Amygdala (tissue), 56 donors: ENCODE measurements around the gene TPI1.
"Not testable (repeated sequence)": the region's sequence is repeated elsewhere in the genome, so short reads cannot be mapped to it uniquely, and the experiment has no call there.

ENCODE experiments used
- DNase-seq, 56 donors: peaks; one replicate each; lab custom pipeline; 2025; lab: John Stamatoyannopoulos, UW

The TPI1 gene

GRCh38 chr12:6888360-6888759 is 21.0 kb downstream of the TPI1 start:
- no peak for DNase-seq

DNA sequence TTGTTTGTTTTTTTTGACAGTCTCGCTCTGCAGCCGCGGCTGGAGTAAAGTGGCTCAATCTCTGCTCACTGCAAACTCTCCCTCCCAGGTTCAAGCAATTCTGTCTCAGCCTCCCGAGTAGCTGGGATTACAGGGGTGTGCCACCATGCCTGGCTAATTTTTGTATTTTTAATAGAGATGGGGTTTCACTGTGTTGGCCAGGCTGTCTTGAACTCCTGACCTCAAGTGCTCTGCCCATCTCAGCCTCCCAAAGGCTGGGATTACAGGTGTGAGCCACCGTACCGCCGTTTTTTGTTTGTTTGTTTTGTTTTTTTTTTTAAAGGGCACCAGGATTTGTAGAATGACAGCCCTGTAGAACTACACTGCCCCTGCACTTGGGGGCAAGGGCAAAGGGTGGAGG is 21.5 kb downstream of the TPI1 start:
- not testable (repeated sequence) for DNase-seq

GRCh38 chr12:6889775-6890573 is 22.6 kb downstream of the TPI1 start:
- DNase-seq: not testable (repeated sequence)

GRCh38 chr12:6890789-6891645 is 23.7 kb downstream of the TPI1 start:
- DNase-seq: peak; percentile 80 to 99 (median 95)

GRCh38 chr12:6891646-6892001 is 24.3 kb downstream of the TPI1 start:
- DNase-seq: no peak

DNA sequence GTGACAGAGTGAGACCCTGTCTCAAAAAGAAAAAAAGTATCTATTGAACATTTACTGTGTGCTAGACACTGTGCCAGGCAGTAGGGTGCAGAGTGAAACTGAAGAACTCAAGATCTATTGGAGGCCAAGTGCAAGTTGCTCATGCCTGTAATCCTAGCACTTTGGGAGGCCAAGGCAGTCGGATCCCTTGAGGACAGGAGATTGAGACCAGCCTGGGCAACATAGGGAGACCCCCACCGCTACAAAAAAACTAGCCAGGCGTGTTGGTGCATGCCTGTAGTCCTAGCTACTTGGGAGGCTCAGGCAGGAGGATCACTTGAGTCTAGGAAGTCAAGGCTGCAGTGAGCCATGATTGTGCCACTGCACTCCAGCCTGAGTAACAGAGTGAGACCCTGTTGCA is 25.4 kb downstream of the TPI1 start:
- not testable (repeated sequence) for DNase-seq

DNA sequence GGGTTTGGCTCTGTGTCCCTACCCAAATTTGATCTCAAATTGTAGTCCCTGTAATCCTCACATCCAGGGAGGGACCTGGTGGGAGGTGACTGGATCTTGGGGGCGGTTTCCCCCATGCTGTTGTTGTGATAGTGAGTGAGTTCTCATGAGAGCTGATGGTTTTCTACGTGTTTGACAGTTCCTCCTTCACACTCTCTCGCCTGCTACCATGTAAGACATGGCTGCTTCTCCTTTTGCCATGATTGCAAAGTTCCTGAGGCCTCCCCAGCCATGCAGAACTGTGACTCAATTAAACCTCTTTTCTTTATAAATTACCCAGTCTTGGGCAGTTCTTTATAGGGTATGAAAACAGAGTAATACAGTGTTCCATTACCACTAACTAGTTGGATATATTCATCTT is 27.0 kb downstream of the TPI1 start:
- DNase-seq: no peak

- DNase-seq: no peak
Measured at GRCh38 chr12:6896846-6897435, 29.6 kb downstream of the TPI1 start.

GRCh38 chr12:6899427-6899826 is 32.1 kb downstream of the TPI1 start:
- DNase-seq: no peak

DNA sequence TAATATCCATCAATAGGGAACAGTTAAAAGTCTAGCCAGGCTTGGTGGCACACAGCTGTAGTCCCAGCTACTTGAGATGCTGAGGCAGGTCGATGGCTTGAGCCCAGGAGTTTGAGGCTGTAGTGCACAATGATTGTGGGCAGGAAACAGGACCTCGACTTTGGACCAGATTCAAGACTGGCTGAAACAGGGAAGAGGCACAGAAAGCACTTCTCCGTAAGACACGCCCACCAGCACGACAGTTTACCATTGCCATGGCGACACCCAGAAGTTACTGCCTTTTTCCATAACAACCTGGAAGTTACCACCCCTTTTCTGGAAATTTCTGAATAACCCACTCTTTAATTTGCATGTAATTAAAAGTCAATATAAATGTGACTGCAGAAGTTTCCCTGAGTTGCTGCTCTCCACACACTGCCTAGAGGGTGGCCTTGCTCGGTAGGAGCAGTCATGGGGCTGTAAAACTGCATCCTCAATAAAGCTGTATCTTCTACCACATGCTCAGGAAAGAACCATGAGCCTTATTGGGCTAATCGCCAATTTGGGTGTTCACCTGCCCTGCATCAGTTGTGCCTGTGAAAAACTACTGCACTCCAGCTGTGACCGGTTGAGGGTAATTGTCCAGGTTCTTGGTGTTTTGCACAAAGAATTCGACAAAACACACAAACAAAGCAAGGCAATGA is 32.6 kb downstream of the TPI1 start:
- DNase-seq: peak in 41 of 56 donors; percentile 10 to 84 (median 41)

DNA sequence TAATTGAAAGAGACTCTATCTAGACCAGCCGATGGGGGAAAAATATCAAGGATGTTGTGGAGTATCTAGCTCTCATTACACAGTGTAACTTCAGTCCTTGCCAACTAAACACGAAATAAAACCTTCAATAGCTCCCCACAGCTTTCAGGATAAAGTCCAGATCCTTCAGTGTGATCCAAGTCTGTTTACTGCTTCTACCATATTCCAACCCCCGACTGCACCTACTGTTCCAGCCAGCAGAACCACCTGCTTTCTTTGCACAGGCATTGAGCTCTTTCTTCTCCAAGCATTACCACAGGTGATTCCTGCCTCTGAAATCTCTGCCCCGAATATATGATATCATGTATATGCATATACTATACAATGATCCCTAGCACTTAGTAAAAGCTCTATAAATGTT is 35.1 kb downstream of the TPI1 start:
- DNase-seq: no peak

DNA sequence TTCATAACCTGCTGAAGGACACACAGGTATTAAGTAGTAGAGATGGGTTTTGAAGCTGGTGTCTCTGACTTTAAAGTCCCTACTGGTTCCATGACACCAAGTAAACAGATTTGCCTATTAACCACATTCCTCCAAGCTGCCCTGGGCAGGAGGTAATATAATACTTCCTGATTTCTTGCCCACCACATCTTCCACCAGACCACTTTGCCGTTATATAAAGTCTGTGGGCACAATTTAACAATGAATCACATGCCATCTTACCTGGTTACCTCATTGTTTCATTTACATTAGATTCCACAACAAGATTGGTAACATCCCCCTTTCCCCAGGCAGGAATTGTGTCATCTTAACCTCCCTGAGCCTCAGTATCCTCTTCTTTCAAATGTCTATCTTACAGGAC is 36.4 kb downstream of the TPI1 start:
- no peak for DNase-seq

- peak; percentile 86 to 99 (median 95) for DNase-seq
Measured at GRCh38 chr12:6904280-6905276, 37.2 kb downstream of the TPI1 start, which contains the start of gene LRRC23. Gene LRRC23, plus strand, starts transcription at chr12:6904822. Its CDS starts 812 bp downstream, at chr12:6905634.

DNA sequence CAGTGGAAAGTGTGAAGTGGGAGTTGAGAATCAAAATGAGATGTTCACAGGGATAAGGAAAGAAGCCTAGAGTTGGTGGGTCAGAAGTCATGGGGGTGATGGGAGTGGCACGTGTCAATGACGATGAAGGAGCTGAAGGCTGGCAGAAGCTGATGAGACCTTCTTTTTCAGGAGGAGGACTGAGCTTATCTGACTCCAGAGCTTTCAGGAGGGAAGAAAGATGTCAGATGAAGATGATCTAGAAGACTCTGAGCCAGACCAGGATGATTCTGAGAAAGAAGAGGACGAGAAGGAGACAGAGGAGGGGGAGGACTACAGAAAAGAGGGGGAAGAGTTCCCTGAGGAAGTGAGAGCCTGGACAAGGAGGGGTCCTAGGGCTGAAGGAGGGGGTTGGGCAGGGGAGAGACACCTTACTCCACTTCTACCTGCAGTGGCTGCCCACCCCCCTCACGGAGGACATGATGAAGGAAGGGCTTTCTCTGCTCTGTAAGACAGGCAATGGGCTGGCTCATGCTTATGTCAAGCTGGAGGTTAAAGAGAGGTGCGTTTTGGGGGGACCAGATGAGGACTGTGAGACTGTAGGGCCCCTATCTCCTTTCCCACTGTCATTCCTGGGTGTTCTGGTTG is 38.2 kb downstream of the TPI1 start:
- DNase-seq: no peak

DNA sequence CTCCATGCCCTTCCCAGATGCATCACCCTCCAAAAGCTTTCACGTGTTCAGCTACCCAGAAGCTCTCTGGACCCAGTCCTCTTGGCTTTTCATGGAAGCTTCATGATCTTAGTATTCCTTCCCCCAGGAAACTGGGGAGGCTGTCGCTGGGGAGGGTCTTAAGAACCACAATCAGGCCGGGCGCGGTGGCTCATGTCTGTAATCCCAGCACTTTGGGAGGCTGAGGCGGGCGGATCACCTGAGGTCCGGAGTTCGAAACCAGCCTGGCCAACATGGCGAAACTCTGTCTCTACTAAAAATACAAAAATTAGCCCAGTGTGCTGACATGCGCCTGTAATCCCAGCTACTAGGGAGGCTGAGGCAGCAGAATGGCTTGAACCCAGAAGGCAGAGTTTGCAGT is 40.8 kb downstream of the TPI1 start:
- DNase-seq: not testable (repeated sequence)

DNA sequence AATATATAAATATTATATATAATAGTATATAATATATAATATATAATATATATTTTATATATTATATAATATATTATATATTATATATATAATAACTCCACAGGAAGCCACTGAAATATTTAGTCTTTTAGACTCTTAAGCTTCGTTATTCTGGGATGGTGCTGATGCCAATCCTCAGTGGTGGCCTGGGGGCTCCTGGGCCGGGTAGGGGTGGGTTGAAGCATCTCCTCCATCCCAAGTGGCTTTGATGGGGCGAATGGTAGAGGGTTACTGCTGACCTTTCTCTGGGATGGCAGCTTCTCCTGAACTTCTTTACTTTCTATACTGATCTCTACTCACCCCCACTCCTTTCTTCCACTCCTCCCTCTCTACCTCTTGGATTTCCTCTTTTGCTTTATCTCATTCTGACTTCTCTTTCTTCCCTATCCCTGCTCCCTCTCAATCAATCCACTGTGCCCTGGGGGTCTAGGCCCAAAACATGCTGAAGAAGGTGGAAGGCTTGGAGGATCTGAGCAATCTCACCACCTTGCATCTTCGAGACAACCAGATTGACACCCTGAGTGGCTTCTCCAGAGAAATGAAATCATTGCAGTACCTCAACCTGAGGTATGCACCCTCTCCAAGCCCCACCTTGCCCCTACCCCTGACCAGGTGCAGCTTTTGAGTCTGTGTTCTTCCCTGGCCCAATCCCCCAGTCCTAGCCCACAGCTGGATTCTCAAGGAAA is 42.3 kb downstream of the TPI1 start:
- DNase-seq: no peak

DNA sequence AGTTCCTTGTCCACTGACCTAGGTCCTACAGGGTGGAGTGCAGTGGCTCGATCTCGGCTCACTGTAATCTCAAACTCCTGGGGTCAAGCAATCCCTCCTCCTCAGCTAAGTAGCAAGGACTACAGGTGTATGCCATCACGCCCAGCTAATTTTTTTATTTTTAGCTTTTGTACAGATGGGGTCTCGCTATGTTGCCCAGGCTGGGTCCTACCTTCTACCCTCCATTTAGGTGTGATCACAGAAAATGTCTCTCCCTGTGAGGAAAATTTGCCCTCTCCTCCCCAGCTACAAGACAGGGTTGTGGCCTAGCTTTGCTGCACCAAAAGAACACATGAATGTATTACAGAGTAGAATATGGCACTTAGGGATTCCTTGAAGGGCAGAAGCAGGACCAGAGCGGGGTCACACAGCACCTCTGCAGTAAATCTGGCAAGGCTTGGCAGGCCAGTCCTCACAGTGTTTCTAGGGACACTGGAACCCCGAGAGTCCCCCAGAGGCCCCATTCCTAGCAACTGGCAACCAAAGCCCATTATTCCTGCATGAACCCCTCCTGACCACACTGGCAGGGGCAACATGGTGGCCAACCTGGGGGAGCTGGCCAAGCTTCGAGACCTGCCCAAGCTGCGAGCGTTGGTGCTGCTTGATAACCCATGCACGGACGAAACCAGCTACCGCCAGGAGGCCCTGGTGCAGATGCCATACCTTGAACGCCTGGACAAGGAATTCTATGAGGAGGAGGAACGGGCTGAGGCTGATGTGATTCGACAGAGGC is 45.0 kb downstream of the TPI1 start:
- DNase-seq: no peak
